ENCODE measurements around the gene RAP1GAP2. TPM values are rescaled to one million over a fixed set of nuclear protein-coding genes. Genes with fewer than 3 reads are reported as not detected.

RAP1GAP2 gene
- total and polyA plus RNA-seq, 2 of the 8 experiments (the other 6 are each of a cell fraction or from before 2014, with no cell fraction given), result 24.0 to 63.8 TPM

GRCh38 chr17:2809337-2809736 is 13.1 kb downstream of the RAP1GAP2 start (continued):
- no peak for TF ChIP-seq CHD1 (IDR thresholded peaks at IDR 0.05; ENCODE audit: low read depth, low read length)
